Measurements from ENCODE around the gene LMO1. TPM values are rescaled to one million over a fixed set of nuclear protein-coding genes. Genes with fewer than 3 reads are reported as not detected.
A peak's percentile ranks its signal among the peaks of the same experiment; 100 is the strongest.

LMO1 gene
- not detected for total RNA-seq (2013)
- polyA plus RNA-seq (not detected), polyA minus RNA-seq (not detected in 2 replicates), total RNA-seq (0 to 0.59 (median 0) reads per million in 11 experiments)

GRCh38 chr11:8263769-8264410 is at the start of gene LMO1:
Gene LMO1 (minus strand): TSS chr11:8263878. CDS start chr11:8263362, 516 bp downstream.
- peak; percentile 20 to 60 (median 60) for DNase-seq
- H3K4me1 ChIP-seq (ENCODE audit: control insufficient read depth in 1 of 2, insufficient read depth in 2 of 2, low read length in 2 of 2) = peaks cover 17 to 27% of the 10 kb centered on the region in 2 donors
- no peaks in the 10 kb centered on the region for H3K79me2 ChIP-seq (ENCODE audit: insufficient read depth, low read length)
- Mint-ChIP-seq H3K36me3 (peaks cover 0 to 2% of the 10 kb centered on the region in 2 donors), H3K27ac (peak within 1 kb of the TSS in 1 of 7 donors; percentile 42), H3K4me3 (peak within 1 kb of the TSS; percentile 62 to 82), H3K4me1 (peaks cover 25% of the 10 kb centered on the region), H3K9me3 (peaks cover 0 to 10% (median 0%) of the 10 kb centered on the region in 7 donors), H3K27me3 (ENCODE audit: low read depth in 3 of 3) (peaks cover 84 to 97% (median 88%) of the 10 kb centered on the region in 3 donors)
- H3K9ac ChIP-seq (ENCODE audit: insufficient read depth, low read length, poor library complexity, severe bottlenecking) = no peak within 1 kb of the TSS
- peak within 1 kb of the TSS; percentile 41 for H2AFZ ChIP-seq (ENCODE audit: insufficient read depth, low read depth, low read length, poor library complexity, severe bottlenecking)
- H3K9me3 ChIP-seq (replicated peaks in 1 of 2; ENCODE audit: control insufficient read depth in 1 of 2, insufficient read depth in 1 of 2, low read length in 2 of 2) = peaks cover 5 to 15% of the 10 kb centered on the region in 2 donors
- peak; percentile 85 for TF ChIP-seq CTCF (IDR thresholded peaks at IDR 0.05)
- WGBS (ENCODE audit: insufficient coverage) = 7% methylated on average over 15 of the region's 22 CpGs
- peak within 1 kb of the TSS in 1 of 3 experiments; percentile 42 for H3K4me3 ChIP-seq (replicated peaks in 1 of 3; ENCODE audit: low read depth in 2 of 3, low read length in 3 of 3)
- intact Hi-C loops (cut with micrococcal nuclease) = loop anchor here in 1 of 2 donors (5.0 to 10.0 kb wide), 2 partner anchors 37 to 69 kb away; no protein-coding TSS in a partner anchor
- H3K36me3 ChIP-seq (replicated peaks in 1 of 2; ENCODE audit: control insufficient read depth in 1 of 2, insufficient read depth in 2 of 2, low read length in 2 of 2) = no peaks in the 10 kb centered on the region
- H3K27ac ChIP-seq (ENCODE audit: low read depth in 1 of 2, low read length in 2 of 2) = no peak within 1 kb of the TSS
- peak within 1 kb of the TSS; percentile 64 for H3K4me2 ChIP-seq (replicated peaks; ENCODE audit: extremely low read depth, low read length, poor library complexity, severe bottlenecking)
- peaks cover 47 to 82% of the 10 kb centered on the region in 2 donors for H3K27me3 ChIP-seq (ENCODE audit: control insufficient read depth in 2 of 2, insufficient read depth in 2 of 2, low read length in 2 of 2)
- no peaks in the 10 kb centered on the region for H4K20me1 ChIP-seq (ENCODE audit: insufficient read depth, low read length)

- no peaks in the 10 kb centered on the region for H3K36me3 Mint-ChIP-seq
- H3K27ac ChIP-seq (ENCODE audit: low read depth in 1 of 2, low read length in 2 of 2) = no peak overlapping the region
- no peak overlapping the region for H3K27ac Mint-ChIP-seq
- no peaks in the 10 kb centered on the region for H3K9me3 Mint-ChIP-seq
- no peak for DNase-seq
- H3K9me3 ChIP-seq (replicated peaks in 1 of 2; ENCODE audit: control insufficient read depth in 1 of 2, insufficient read depth in 1 of 2, low read length in 2 of 2) = no peaks in the 10 kb centered on the region
- no peaks in the 10 kb centered on the region for H3K4me1 ChIP-seq (ENCODE audit: control insufficient read depth in 1 of 2, insufficient read depth in 2 of 2, low read length in 2 of 2)
- no peak overlapping the region for H3K4me3 ChIP-seq (replicated peaks in 1 of 3; ENCODE audit: low read depth in 2 of 3, low read length in 3 of 3)
- H4K20me1 ChIP-seq (ENCODE audit: insufficient read depth, low read length) = no peaks in the 10 kb centered on the region
- 98% methylated on average over 10 of the region's 10 CpGs for WGBS (ENCODE audit: insufficient coverage)
- H3K4me2 ChIP-seq (replicated peaks; ENCODE audit: extremely low read depth, low read length, poor library complexity, severe bottlenecking) = no peak overlapping the region
- H3K79me2 ChIP-seq (ENCODE audit: insufficient read depth, low read length) = no peaks in the 10 kb centered on the region
- H3K27me3 Mint-ChIP-seq (ENCODE audit: low read depth in 3 of 3) = peaks cover 0 to 8% (median 4%) of the 10 kb centered on the region in 3 donors
- no peaks in the 10 kb centered on the region for H3K4me1 Mint-ChIP-seq
- H2AFZ ChIP-seq (ENCODE audit: insufficient read depth, low read depth, low read length, poor library complexity, severe bottlenecking) = no peak overlapping the region
- peak overlapping the region in 1 of 2 donors; percentile 24 for H3K4me3 Mint-ChIP-seq
- intact Hi-C loops (cut with micrococcal nuclease) = no loop called here
- no peak overlapping the region for H3K9ac ChIP-seq (ENCODE audit: insufficient read depth, low read length, poor library complexity, severe bottlenecking)
- H3K36me3 ChIP-seq (replicated peaks in 1 of 2; ENCODE audit: control insufficient read depth in 1 of 2, insufficient read depth in 2 of 2, low read length in 2 of 2) = no peaks in the 10 kb centered on the region
- TF ChIP-seq CTCF (IDR thresholded peaks at IDR 0.05) = no peak
- no peaks in the 10 kb centered on the region for H3K27me3 ChIP-seq (ENCODE audit: control insufficient read depth in 2 of 2, insufficient read depth in 2 of 2, low read length in 2 of 2)
These were observed 49.3 kb upstream of the LMO1 start for GRCh38 chr11:8312986-8313385.

Measured in CD14-positive monocyte (primary cell).